AG09309 (cell line): ENCODE results near the gene RALBP1.

Experiments used
- DNase-seq: peaks from one replicate; pipeline ENCODE4 v3.0.0-alpha.2; 2010; ENCODE audit warnings: low read depth
- H3K4me3 ChIP-seq: 2 replicates; pipeline ENCODE4 v1.5.1; 2011; ENCODE audit warnings: mild to moderate bottlenecking, low read depth, low read length, moderate library complexity; ENCODE audit not compliant: control insufficient read depth
- TF ChIP-seq, protein P1 (sequence below): IDR thresholded peaks from 2 replicates; pipeline ENCODE4 v1.5.1; 2011; ENCODE audit warnings: mild to moderate bottlenecking, low read depth, low read length, inconsistent platforms; ENCODE audit not compliant: insufficient read depth, control insufficient read depth; ENCODE audit errors: missing control alignments

RALBP1 gene

DNA sequence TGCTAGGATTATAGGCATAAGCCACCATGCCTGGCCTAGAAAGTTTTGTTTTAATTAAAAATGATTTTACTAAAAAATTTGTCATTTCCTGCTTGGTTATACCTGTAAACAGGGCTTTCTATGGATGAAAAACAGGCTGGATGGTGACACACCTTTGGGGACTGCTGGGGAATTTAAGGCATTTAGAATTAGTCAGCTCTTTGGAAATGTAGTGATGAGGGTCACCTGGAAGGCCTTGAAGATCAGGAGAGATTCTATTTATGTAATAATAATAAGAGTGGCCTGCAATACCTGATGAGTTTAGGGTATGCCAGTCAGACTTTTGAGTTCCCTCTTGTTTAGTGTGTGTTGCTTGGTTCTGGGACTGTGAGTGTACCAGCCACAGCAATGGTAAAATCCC is 51.1 kb downstream of the RALBP1 start:
- no peak overlapping the region for H3K4me3 ChIP-seq
- TF ChIP-seq, protein P1, sequence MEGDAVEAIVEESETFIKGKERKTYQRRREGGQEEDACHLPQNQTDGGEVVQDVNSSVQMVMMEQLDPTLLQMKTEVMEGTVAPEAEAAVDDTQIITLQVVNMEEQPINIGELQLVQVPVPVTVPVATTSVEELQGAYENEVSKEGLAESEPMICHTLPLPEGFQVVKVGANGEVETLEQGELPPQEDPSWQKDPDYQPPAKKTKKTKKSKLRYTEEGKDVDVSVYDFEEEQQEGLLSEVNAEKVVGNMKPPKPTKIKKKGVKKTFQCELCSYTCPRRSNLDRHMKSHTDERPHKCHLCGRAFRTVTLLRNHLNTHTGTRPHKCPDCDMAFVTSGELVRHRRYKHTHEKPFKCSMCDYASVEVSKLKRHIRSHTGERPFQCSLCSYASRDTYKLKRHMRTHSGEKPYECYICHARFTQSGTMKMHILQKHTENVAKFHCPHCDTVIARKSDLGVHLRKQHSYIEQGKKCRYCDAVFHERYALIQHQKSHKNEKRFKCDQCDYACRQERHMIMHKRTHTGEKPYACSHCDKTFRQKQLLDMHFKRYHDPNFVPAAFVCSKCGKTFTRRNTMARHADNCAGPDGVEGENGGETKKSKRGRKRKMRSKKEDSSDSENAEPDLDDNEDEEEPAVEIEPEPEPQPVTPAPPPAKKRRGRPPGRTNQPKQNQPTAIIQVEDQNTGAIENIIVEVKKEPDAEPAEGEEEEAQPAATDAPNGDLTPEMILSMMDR = no peak
- DNase-seq = no peak

DNA sequence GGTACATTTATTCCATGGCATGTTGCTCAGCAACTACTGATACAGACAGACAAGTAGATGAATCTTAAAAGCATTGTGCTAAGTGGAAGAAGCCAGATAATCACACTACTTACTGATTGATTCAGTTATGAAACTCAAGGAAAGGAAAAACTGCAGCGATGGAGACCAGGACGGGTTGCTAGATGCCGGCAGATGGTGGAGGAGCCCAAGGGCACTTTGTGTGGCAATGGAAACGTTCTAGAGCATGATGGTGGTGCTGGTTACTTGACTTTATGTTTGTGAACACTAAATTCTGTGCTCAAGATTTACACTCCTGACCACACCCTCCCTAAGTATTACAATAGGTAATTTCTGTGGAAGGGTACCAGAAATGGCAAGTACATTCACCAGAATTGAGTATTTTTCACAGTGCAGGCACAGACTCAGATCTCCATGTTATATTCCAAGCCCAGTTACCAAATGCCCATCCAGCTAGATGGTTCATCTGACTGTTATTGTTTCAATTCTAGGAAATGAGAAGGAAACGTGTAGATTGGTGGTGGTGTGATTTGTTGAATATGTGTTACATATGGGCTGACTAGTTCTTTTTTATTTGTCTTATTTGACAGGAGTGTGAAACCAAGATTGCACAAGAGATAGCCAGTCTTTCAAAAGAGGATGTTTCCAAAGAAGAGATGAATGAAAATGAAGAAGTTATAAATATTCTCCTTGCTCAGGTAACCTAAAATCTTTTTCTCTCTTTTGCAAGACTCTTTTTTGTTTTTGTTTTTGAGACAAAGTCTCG is 55.1 kb downstream of the RALBP1 start:
- TF ChIP-seq, protein P1 = no peak
- H3K4me3 ChIP-seq = no peak overlapping the region
- DNase-seq = no peak

DNA sequence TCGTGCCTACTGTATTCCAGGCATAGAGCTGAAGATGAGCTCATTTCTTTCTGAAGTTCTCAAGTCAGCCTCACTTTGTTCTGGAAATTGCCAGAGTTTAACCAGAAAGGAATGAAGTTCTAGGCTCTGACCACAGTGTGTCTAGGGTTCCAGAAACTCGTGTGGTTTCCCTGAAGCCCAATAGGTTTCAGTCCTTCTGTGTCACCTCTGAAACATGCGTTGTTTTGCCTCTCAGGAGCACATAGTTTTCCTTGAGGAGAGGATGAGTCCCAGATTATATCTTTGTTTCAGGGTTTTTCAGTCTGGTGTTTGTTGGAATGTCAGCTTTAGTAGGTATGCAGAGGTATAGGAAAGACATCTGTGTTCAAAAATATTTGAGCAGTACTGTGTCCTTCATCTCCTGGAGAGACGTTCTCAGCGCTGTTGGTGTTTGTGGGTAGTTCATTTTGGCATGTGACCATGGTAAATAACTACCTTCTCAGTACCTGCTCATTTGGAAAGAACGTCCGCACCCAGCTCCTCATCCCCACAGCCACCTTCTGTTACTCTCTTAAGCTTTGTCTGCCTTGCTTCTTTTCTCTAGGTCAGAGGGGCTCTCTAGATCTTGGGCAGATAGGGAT is 56.6 kb downstream of the RALBP1 start:
- TF ChIP-seq, protein P1 = no peak
- H3K4me3 ChIP-seq = no peak overlapping the region
- DNase-seq = no peak

DNA sequence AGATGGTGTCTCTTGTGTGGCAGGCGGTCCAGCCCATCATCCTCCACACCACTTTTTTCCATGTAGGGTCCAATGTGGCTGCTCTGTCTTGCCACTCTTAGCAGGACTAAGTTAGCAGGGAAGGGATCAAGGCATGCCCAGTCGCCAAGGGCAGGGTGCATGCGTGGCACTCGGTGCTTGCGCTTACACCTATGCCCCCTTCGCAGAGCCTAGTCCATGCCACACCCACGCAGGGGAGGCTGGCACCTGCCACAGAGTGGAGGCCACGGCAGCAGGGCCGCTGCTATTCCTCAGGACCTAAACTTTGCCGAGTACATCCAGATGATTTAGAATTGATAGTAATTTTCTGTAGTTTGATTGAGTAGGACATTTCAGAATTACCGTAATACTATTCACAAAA is 59.5 kb downstream of the RALBP1 start:
- no peak for DNase-seq
- TF ChIP-seq, protein P1 = no peak
- no peak overlapping the region for H3K4me3 ChIP-seq

DNA sequence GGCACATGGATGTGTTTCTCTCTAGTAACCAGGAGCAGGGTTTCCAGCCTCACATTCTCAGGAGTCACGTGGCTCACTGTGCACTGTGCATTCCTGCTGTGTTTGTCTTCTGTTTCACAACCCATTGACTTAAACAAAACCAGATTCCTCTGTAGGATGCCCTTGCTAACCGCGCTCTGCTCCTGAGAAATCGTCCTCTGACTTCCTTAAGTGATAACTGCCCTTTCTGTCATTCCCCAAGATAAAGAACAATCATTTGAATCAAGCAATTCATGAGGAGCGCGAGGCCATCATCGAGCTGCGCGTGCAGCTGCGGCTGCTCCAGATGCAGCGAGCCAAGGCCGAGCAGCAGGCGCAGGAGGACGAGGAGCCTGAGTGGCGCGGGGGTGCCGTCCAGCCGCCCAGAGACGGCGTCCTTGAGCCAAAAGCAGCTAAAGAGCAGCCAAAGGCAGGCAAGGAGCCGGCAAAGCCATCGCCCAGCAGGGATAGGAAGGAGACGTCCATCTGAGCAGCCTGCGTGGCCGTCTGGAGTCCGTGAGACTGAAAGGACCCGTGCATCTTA is 60.2 kb downstream of the RALBP1 start:
- H3K4me3 ChIP-seq = peak overlapping the region; percentile 25
- TF ChIP-seq, protein P1 = peak; percentile 13
- peak; percentile 91 for DNase-seq

DNA sequence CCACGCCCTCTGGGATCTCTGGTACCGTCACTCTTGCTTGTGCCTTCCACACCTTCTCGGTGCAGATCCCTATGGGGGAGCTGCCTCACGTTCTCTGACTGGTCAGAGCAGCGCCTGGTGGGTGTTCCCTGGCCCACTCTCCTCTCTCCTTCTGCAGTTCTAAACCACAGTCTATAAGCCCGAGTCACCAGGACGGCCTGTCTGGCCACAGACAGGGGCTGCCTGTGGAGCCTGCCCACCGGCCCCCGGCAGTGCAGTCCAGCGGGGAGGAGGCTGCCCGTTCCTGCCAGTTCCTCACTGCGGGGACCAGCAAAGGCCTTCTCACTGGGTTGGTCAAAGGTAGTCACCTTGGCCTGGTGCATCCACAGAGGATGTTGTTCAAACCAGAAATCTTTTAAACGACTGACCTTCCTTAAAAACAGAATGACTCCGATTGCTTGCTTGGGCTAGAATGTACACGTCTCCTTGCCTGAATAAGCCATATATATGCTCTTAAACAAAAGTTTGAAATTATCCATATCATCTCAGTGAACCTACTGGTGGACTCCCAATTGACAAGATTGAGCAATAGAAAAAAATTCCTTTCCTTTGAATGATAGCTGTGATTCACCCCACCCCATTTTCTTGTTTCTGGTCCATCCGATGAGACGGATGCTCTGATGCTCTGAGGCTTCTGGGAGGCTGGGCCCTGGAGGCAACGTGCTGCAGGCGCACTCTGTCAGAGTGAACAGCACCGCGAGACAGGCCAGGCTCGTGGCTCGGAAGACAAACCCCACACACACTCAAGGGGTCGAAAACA is 61.2 kb downstream of the RALBP1 start:
- no peak for DNase-seq
- H3K4me3 ChIP-seq = no peak overlapping the region
- TF ChIP-seq, protein P1 = no peak
